KMS-11 (cell line): Measurements from ENCODE around the gene PTPRJ.

Experiments used
- H2AFZ ChIP-seq: fragments of 200-600 bp; sonication (generic); 2 replicates; pipeline ENCODE4 v1.6.1; 2016; ENCODE audit warnings: antibody characterized with exemption, mixed run types, low read depth
- H3K27ac ChIP-seq: fragments of 200-600 bp; sonication (generic); 2 replicates; pipeline ENCODE4 v1.6.1; 2016; ENCODE audit warnings: mild to moderate bottlenecking, mixed run types
- H3K27me3 ChIP-seq: fragments of 200-600 bp; sonication (generic); 2 replicates; pipeline ENCODE4 v1.6.1; 2017; ENCODE audit warnings: mild to moderate bottlenecking, low read depth, mixed run types, moderate library complexity; ENCODE audit not compliant: insufficient read depth
- H3K36me3 ChIP-seq: fragments of 200-600 bp; sonication (generic); 2 replicates; pipeline ENCODE4 v1.6.1; 2017; ENCODE audit warnings: mild to moderate bottlenecking, mixed run types; ENCODE audit not compliant: insufficient read depth
- H3K4me1 ChIP-seq: fragments of 200-600 bp; sonication (generic); 2 replicates; pipeline ENCODE4 v1.6.1; 2016; ENCODE audit warnings: mild to moderate bottlenecking, low read depth, mixed run types; ENCODE audit not compliant: poor library complexity, severe bottlenecking
- H3K4me2 ChIP-seq: fragments of 200-600 bp; sonication (generic); 2 replicates; pipeline ENCODE4 v1.7.0; 2016; ENCODE audit warnings: mild to moderate bottlenecking, mixed run types
- H3K4me3 ChIP-seq: fragments of 200-600 bp; sonication (generic); IDR thresholded peaks from 2 replicates; pipeline ENCODE4 v1.6.1; 2017; ENCODE audit warnings: low read depth, low read length, mixed read lengths; ENCODE audit not compliant: insufficient read depth
- H3K79me2 ChIP-seq: fragments of 200-600 bp; sonication (generic); 2 replicates; pipeline ENCODE4 v1.6.1; 2016; ENCODE audit warnings: low read depth, mixed run types; ENCODE audit not compliant: insufficient read depth
- H3K9ac ChIP-seq: fragments of 200-600 bp; sonication (generic); 2 replicates; pipeline ENCODE4 v1.6.1; 2016; ENCODE audit warnings: mild to moderate bottlenecking, mixed run types
- H4K20me1 ChIP-seq: fragments of 200-600 bp; sonication (generic); 2 replicates; pipeline ENCODE4 v1.6.1; 2016; ENCODE audit warnings: mild to moderate bottlenecking, mixed run types; ENCODE audit not compliant: insufficient read depth
- TF ChIP-seq, protein P1 (sequence below): fragments of 200-600 bp; sonication (generic); conservative IDR thresholded peaks from 2 replicates; pipeline ENCODE4 v1.6.1; 2017; ENCODE audit warnings: low read depth, mild to moderate bottlenecking, antibody characterized with exemption, low read length, moderate library complexity, mixed read lengths

The PTPRJ gene

DNA sequence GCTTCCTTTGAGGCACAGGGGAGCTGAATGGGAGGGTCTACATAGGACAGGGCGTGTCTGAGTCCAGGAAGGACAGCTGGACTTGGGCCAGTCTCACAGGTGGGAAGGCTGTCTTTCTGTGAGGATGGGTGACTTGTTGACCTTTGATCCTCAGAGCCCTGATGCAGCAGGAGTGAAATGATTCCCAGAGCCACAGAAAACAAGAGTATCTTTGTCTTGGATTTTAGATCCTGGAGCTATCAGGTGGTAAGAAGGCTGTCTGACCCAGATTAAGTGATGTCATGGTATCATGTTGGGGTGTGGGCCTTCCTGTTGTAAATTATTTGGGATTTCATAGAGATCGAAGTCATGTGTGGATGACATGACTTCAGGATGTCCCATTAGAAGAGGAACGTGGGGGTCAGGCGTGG, 15.0 kb downstream of the PTPRJ start:
- no peak overlapping the region for H3K27ac ChIP-seq
- TF ChIP-seq, protein P1, sequence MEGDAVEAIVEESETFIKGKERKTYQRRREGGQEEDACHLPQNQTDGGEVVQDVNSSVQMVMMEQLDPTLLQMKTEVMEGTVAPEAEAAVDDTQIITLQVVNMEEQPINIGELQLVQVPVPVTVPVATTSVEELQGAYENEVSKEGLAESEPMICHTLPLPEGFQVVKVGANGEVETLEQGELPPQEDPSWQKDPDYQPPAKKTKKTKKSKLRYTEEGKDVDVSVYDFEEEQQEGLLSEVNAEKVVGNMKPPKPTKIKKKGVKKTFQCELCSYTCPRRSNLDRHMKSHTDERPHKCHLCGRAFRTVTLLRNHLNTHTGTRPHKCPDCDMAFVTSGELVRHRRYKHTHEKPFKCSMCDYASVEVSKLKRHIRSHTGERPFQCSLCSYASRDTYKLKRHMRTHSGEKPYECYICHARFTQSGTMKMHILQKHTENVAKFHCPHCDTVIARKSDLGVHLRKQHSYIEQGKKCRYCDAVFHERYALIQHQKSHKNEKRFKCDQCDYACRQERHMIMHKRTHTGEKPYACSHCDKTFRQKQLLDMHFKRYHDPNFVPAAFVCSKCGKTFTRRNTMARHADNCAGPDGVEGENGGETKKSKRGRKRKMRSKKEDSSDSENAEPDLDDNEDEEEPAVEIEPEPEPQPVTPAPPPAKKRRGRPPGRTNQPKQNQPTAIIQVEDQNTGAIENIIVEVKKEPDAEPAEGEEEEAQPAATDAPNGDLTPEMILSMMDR, result no peak
- no peak overlapping the region for H3K9ac ChIP-seq
- H3K79me2 ChIP-seq, result no peaks in the 10 kb centered on the region
- no peak overlapping the region for H3K4me3 ChIP-seq
- H4K20me1 ChIP-seq, result no peaks in the 10 kb centered on the region
- H3K4me1 ChIP-seq, result no peaks in the 10 kb centered on the region
- H3K27me3 ChIP-seq, result no peaks in the 10 kb centered on the region
- no peaks in the 10 kb centered on the region for H3K36me3 ChIP-seq
- no peak overlapping the region for H3K4me2 ChIP-seq
- no peak overlapping the region for H2AFZ ChIP-seq

- Histone ChIP-seq H3K79me2 (no peaks in the 10 kb centered on the region), H2AFZ (no peak overlapping the region), H3K27me3 (no peaks in the 10 kb centered on the region), H4K20me1 (no peaks in the 10 kb centered on the region), H3K4me3 (no peak overlapping the region), H3K27ac (no peak overlapping the region), H3K4me1 (no peaks in the 10 kb centered on the region), H3K4me2 (no peak overlapping the region), H3K36me3 (no peaks in the 10 kb centered on the region), H3K9ac (no peak overlapping the region)
- TF ChIP-seq, protein P1, result no peak
Observed at GRCh38 chr11:47997063-47998053, 17.0 kb downstream of the PTPRJ start.

- H3K27me3 ChIP-seq, result no peaks in the 10 kb centered on the region
- H3K36me3 ChIP-seq, result no peaks in the 10 kb centered on the region
- no peaks in the 10 kb centered on the region for H4K20me1 ChIP-seq
- H3K4me3 ChIP-seq, result no peak overlapping the region
- TF ChIP-seq, protein P1, result no peak
- H3K4me1 ChIP-seq, result no peaks in the 10 kb centered on the region
- no peak overlapping the region for H3K27ac ChIP-seq
- no peak overlapping the region for H3K4me2 ChIP-seq
- no peak overlapping the region for H3K9ac ChIP-seq
- H2AFZ ChIP-seq, result no peak overlapping the region
- no peaks in the 10 kb centered on the region for H3K79me2 ChIP-seq
Observed at GRCh38 chr11:47998345-47998732, 18.0 kb downstream of the PTPRJ start.

DNA sequence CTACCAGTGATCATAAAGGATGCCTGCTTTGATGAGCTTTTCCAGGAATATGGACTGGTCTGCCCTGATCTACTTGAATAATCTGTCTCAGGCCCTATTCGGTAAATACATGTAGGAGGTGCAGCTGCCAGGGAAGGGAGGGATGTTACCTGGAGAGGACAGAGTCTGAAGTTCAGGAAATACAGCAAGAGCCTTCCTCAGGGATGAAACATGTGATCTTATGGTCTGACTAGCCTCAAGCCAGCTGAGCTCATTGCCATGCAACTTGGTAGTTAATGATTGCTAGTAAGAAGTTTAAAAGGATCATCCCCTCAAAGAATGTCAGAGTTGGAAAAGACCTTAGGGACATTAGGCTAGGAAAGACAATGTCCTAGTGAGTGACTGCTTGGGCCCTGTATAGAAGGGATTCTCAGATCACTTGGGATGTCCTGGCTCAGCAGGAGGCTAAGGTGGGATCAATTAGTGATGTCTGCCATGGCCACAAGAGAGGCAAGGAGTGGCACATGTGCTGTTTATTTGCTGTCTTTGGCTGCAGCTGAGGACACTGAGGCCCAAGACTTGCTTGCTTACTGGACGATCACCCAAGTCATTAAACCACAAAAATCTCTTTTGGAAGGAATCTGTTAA, 18.5 kb downstream of the PTPRJ start:
- no peaks in the 10 kb centered on the region for H3K4me1 ChIP-seq
- no peaks in the 10 kb centered on the region for H3K79me2 ChIP-seq
- H3K9ac ChIP-seq, result no peak overlapping the region
- H2AFZ ChIP-seq, result no peak overlapping the region
- no peak overlapping the region for H3K27ac ChIP-seq
- H3K4me3 ChIP-seq, result no peak overlapping the region
- H3K36me3 ChIP-seq, result no peaks in the 10 kb centered on the region
- no peaks in the 10 kb centered on the region for H3K27me3 ChIP-seq
- TF ChIP-seq, protein P1, result no peak
- H4K20me1 ChIP-seq, result no peaks in the 10 kb centered on the region
- no peak overlapping the region for H3K4me2 ChIP-seq
